ENCODE measurements around the gene RBPJ.
"Not testable (repeated sequence)": the region's sequence is repeated elsewhere in the genome, so short reads cannot be mapped to it uniquely, and the experiment has no call there.

The RBPJ gene

GRCh38 chr4:26302031-26302899 lies 18.5 kb upstream of the RBPJ start:
- no peak for DNase-seq

- DNase-seq, result no peak
These were observed 17.8 kb upstream of the RBPJ start for GRCh38 chr4:26303008-26303407.

- no peak for DNase-seq
These were observed 13.6 kb upstream of the RBPJ start for GRCh38 chr4:26307037-26307800.

- no peak for DNase-seq
These were observed 12.2 kb upstream of the RBPJ start for GRCh38 chr4:26308568-26308967.

- no peak for DNase-seq
These were observed 10.6 kb upstream of the RBPJ start for GRCh38 chr4:26310264-26310663.

- no peak for DNase-seq
These were observed 9.2 kb upstream of the RBPJ start for GRCh38 chr4:26311633-26312032.

GRCh38 chr4:26315316-26315932 lies 5.4 kb upstream of the RBPJ start:
- not testable (repeated sequence) for DNase-seq

- no peak for DNase-seq
These were observed 3.0 kb upstream of the RBPJ start for GRCh38 chr4:26317766-26318165.

- DNase-seq, result peak; percentile 98
These were observed 1.3 kb upstream of the RBPJ start for GRCh38 chr4:26319467-26319948.

- peak; percentile 22 for DNase-seq
These were observed 771 bp upstream of the RBPJ start for GRCh38 chr4:26319949-26320537.

- DNase-seq, result no peak
These were observed 783 bp downstream of the RBPJ start for GRCh38 chr4:26321373-26322221.

GRCh38 chr4:26322346-26322745 lies 1.5 kb downstream of the RBPJ start:
- no peak for DNase-seq

- DNase-seq, result no peak
These were observed 3.0 kb downstream of the RBPJ start for GRCh38 chr4:26323821-26324220.

- DNase-seq, result no peak
These were observed 4.4 kb downstream of the RBPJ start for GRCh38 chr4:26325191-26325590.

- DNase-seq, result no peak
These were observed 6.0 kb downstream of the RBPJ start for GRCh38 chr4:26326791-26327190.

GRCh38 chr4:26330186-26330787 lies 9.5 kb downstream of the RBPJ start:
- DNase-seq, result no peak

GRCh38 chr4:26330946-26331345 lies 10.1 kb downstream of the RBPJ start:
- DNase-seq, result no peak

GRCh38 chr4:26331380-26331950 lies 10.7 kb downstream of the RBPJ start:
- DNase-seq, result no peak

GRCh38 chr4:26334366-26334765 lies 13.6 kb downstream of the RBPJ start:
- no peak for DNase-seq

- no peak for DNase-seq
These were observed 16.8 kb downstream of the RBPJ start for GRCh38 chr4:26337612-26338011.

GRCh38 chr4:26342328-26343037 lies 21.7 kb downstream of the RBPJ start:
- no peak for DNase-seq
